ENCODE measurements around the gene THEM4.

Gene THEM4

GRCh38 chr1:151841141-151841540 is 68.2 kb downstream of the THEM4 start:
- no peak for TF ChIP-seq CTCF (IDR thresholded peaks at IDR 0.05; ENCODE audit: extremely low read depth, insufficient read depth, missing control alignments)
- DNase-seq (ENCODE audit: low spot score), result no peak
- in situ Hi-C loops (cut with MboI; ENCODE audit: low pct_unique_long_range_greater_than_20kb, low sequenced_read_pairs, unreplicated experiment), result no loop called here

GRCh38 chr1:151840421-151840820 is 68.9 kb downstream of the THEM4 start:
- no peak for TF ChIP-seq CTCF (IDR thresholded peaks at IDR 0.05; ENCODE audit: extremely low read depth, insufficient read depth, missing control alignments)
- in situ Hi-C loops (cut with MboI; ENCODE audit: low pct_unique_long_range_greater_than_20kb, low sequenced_read_pairs, unreplicated experiment), result no loop called here
- DNase-seq (ENCODE audit: low spot score), result no peak

GRCh38 chr1:151839457-151840403 is 69.6 kb downstream of the THEM4 start, which contains the start of gene C2CD4D:
TSS of gene C2CD4D (minus strand) at chr1:151839820. CDS start at chr1:151838989, 831 bp downstream.
- peak; percentile 86 for DNase-seq (ENCODE audit: low spot score)
- TF ChIP-seq CTCF (IDR thresholded peaks at IDR 0.05; ENCODE audit: extremely low read depth, insufficient read depth, missing control alignments), result no peak
- in situ Hi-C loops (cut with MboI; ENCODE audit: low pct_unique_long_range_greater_than_20kb, low sequenced_read_pairs, unreplicated experiment), result no loop called here

GRCh38 chr1:151839082-151839412 is 70.3 kb downstream of the THEM4 start:
- TF ChIP-seq CTCF (IDR thresholded peaks at IDR 0.05; ENCODE audit: extremely low read depth, insufficient read depth, missing control alignments), result no peak
- in situ Hi-C loops (cut with MboI; ENCODE audit: low pct_unique_long_range_greater_than_20kb, low sequenced_read_pairs, unreplicated experiment), result no loop called here
- DNase-seq (ENCODE audit: low spot score), result no peak

GRCh38 chr1:151838222-151839081 is 70.9 kb downstream of the THEM4 start:
- DNase-seq (ENCODE audit: low spot score), result peak; percentile 79
- in situ Hi-C loops (cut with MboI; ENCODE audit: low pct_unique_long_range_greater_than_20kb, low sequenced_read_pairs, unreplicated experiment), result no loop called here
- no peak for TF ChIP-seq CTCF (IDR thresholded peaks at IDR 0.05; ENCODE audit: extremely low read depth, insufficient read depth, missing control alignments)

- TF ChIP-seq CTCF (IDR thresholded peaks at IDR 0.05; ENCODE audit: extremely low read depth, insufficient read depth, missing control alignments), result no peak
- no peak for DNase-seq (ENCODE audit: low spot score)
- in situ Hi-C loops (cut with MboI; ENCODE audit: low pct_unique_long_range_greater_than_20kb, low sequenced_read_pairs, unreplicated experiment), result no loop called here
Measured at GRCh38 chr1:151837884-151838221, 71.5 kb downstream of the THEM4 start.
